ENCODE data around the gene PCSK7.
"Not testable (repeated sequence)": the region's sequence is repeated elsewhere in the genome, so short reads cannot be mapped to it uniquely, and the experiment has no call there.

PCSK7 gene

DNA sequence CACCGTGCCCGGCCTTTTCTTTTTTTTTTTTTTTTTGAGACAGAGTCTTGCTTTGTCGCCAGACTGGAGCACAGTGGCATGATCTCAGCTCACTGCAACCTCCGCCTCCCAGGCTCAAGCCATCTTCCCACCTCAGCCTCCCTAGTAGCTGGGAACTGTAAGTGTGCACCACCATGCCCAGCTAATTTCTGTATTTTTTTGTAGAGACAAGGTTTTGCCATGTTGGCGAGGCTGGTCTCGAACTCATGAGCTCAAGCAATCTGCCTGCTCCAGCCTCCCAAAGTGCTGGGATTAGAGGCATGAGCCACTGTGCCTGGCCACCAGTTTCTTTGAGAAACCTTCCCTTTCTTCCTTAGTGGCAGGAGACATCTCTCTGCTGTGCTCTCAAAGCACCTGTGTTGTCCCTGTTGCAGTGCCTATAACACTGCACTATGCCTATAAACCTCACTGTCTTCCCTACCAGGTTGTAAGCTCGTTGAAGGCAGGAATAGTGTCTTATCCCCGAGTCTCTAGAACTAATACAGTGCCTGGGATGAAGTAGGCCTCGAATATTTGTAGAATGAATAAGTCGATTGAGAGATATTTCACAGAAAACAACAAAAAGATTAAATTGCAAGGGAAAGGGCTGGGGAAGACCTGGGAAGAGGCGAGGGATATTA lies 19.0 kb downstream of the PCSK7 start:
- ATAC-seq (replicated peaks) (no peak), DNase-seq (no peak)
- peaks cover 0 to 2% of the 10 kb centered on the region in 2 donors for H3K4me1 Mint-ChIP-seq
- H3K4me3 Mint-ChIP-seq, result no peak overlapping the region
- H3K27ac Mint-ChIP-seq, result no peak overlapping the region
- no peaks in the 10 kb centered on the region for H3K9me3 Mint-ChIP-seq
- peaks cover 36 to 54% of the 10 kb centered on the region in 2 donors for H3K36me3 Mint-ChIP-seq
- H3K27me3 Mint-ChIP-seq, result no peaks in the 10 kb centered on the region

DNA sequence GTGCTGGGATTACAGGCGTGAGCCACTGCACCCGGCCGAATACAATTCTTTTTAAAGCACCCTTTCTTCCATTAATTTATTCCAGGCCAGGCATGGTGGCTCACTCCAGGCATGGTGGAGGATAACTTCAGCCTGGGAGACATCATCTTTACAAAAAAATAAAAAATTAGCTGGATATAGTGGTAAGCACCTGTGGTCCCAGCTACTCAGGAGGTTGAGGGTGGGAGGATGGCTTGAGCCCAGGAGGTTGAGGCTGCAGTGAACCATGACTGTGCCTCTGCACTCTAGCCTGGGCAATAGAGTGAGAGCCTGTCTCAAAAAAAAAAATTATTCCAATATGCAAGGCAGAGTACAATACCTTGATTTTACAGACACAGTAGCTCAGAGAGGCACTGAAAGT lies 21.3 kb downstream of the PCSK7 start:
- H3K36me3 Mint-ChIP-seq, result peaks cover 24 to 48% of the 10 kb centered on the region in 2 donors
- peaks cover 0 to 2% of the 10 kb centered on the region in 2 donors for H3K4me1 Mint-ChIP-seq
- H3K27me3 Mint-ChIP-seq, result no peaks in the 10 kb centered on the region
- H3K9me3 Mint-ChIP-seq, result no peaks in the 10 kb centered on the region
- ATAC-seq (replicated peaks) (no peak), DNase-seq (no peak)
- H3K27ac Mint-ChIP-seq, result no peak overlapping the region
- no peak overlapping the region for H3K4me3 Mint-ChIP-seq

DNA sequence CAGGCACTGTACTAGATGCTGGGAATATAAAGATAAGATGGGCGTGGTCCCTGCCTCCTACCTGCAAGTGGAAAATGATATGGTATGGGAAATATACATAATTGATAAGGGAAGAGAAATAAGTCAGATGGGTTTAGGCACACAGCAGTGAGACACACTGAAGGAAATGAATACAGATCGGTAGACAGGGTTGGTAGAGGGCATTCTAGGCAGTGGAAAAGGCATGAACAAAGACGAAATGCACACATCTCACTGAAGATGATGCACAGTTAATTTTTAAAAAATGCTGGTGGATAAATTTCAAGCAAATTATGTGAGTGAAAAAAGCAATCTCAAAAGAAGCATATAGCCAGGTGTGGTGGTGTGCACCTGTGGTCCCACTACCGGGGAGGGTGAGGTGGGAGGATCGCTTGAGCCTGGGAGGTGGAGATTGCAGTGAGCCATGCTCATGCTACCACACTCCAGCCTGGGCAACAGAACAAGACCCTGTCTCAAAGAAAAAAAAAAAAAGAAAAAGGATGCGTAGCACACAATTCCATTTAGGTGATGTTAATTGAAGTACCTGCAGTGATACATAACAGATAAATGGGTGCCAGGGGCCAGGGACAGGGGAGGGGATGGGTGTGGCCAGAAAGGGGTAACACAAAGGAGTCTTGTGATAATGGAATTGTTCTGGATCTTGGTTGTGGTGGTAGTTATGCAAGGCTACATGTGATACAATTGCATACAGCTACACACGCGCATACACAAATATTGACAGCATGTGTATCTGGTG lies 22.3 kb downstream of the PCSK7 start:
- DNase-seq; H3K4me1 Mint-ChIP-seq; H3K4me3 Mint-ChIP-seq; H3K27me3 Mint-ChIP-seq; H3K9me3 Mint-ChIP-seq; ATAC-seq (replicated peaks): not testable (repeated sequence)
- H3K27ac Mint-ChIP-seq, result peak overlapping the region; percentile 73
- peaks cover 31 to 53% of the 10 kb centered on the region in 2 donors for H3K36me3 Mint-ChIP-seq

DNA sequence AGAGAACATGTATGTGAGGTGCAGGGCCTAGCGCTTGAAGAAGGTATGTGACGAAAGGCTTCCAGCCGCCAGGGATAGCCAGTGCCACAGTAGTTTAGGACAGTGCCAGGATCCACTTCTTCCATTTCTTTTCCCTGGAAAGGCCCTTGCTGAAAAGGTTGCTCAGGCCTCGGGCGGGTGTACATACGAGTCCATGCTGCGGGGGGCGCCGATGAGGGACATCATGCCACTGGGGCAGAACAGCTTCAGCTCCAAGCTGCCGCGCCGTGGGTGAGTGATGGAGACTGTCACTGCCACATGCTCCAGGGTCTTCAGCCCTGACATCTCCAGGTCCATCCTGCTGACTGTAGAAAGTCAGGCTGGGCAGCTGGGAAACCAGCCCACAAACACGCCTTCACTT lies 23.2 kb downstream of the PCSK7 start:
- not testable (repeated sequence) for H3K4me3 Mint-ChIP-seq, H3K4me1 Mint-ChIP-seq, H3K27ac Mint-ChIP-seq

DNA sequence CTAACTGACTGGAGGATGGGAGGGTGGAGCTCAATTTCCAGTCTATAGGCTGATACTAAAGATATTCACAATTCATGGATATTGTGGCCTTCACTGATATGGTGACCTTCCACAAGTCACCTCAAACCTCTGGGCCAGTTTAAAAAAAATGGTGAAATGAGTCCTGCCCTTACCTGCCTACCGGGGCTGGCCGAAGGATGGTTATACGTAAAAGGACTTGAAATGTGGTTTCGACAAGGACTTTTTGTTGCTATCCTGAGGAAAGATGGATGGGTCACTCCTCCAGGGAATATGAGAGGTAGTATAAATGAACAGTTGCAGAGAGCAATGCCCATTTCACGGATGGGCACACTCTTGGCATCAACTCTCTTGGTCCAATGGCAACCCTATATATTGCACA lies 24.4 kb downstream of the PCSK7 start:
- not testable (repeated sequence) for H3K27me3 Mint-ChIP-seq; ATAC-seq (replicated peaks); H3K4me3 Mint-ChIP-seq; H3K27ac Mint-ChIP-seq; H3K9me3 Mint-ChIP-seq; DNase-seq; H3K4me1 Mint-ChIP-seq
- H3K36me3 Mint-ChIP-seq, result peaks cover 29 to 53% of the 10 kb centered on the region in 2 donors

More for the DNA sequence above, 23.2 kb downstream of the PCSK7 start:
- DNase-seq; H3K27me3 Mint-ChIP-seq; H3K9me3 Mint-ChIP-seq; ATAC-seq (replicated peaks): not testable (repeated sequence)
- H3K36me3 Mint-ChIP-seq, result peaks cover 29 to 51% of the 10 kb centered on the region in 2 donors

DNA sequence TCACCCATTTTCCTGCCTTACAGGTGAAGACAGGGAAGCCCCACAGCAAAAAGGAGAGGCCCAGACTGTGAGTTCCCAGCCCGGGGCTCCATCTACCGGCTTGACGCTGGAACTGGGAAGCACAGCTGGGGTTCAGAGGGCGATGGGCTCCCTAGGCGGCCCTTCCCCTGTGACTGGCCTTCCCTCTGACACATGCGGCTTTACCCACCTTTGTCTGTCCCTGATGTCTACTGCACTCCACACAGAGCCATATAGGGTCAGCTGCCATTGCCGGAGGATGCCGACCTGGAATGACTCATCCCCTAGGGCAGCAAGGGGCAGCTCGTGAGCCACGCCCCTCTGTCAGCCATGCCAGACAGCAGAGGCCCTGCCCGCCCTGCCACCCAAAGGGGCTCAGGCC lies 25.0 kb downstream of the PCSK7 start:
- H3K9me3 Mint-ChIP-seq; ATAC-seq (replicated peaks); H3K27me3 Mint-ChIP-seq; H3K4me3 Mint-ChIP-seq; H3K4me1 Mint-ChIP-seq; H3K27ac Mint-ChIP-seq; DNase-seq: not testable (repeated sequence)
- peaks cover 29 to 49% of the 10 kb centered on the region in 2 donors for H3K36me3 Mint-ChIP-seq

DNA sequence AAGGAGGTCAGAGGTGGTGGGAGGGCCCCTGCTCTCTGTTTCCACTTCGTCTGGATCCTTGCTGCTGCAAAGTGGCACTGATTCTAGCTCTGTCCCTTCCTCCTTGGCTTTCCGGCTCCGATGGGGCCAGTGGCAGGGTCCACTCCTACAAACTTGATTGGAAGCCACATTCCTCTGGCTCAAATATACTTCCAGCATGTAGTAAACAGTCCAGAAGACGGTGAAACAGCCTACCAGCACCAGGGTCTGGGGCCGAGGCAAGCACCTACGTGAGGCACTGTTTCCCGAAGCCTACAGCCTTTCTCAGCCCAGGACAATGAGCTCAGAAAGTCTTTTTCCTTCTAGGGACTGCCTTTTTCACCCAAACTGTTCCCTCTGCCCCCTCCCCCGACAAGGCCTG lies 25.8 kb downstream of the PCSK7 start:
- DNase-seq; H3K4me1 Mint-ChIP-seq; H3K9me3 Mint-ChIP-seq; H3K4me3 Mint-ChIP-seq; H3K27me3 Mint-ChIP-seq; ATAC-seq (replicated peaks): not testable (repeated sequence)
- peak overlapping the region; percentile 47 for H3K27ac Mint-ChIP-seq
- H3K36me3 Mint-ChIP-seq, result peaks cover 22 to 42% of the 10 kb centered on the region in 2 donors

DNA sequence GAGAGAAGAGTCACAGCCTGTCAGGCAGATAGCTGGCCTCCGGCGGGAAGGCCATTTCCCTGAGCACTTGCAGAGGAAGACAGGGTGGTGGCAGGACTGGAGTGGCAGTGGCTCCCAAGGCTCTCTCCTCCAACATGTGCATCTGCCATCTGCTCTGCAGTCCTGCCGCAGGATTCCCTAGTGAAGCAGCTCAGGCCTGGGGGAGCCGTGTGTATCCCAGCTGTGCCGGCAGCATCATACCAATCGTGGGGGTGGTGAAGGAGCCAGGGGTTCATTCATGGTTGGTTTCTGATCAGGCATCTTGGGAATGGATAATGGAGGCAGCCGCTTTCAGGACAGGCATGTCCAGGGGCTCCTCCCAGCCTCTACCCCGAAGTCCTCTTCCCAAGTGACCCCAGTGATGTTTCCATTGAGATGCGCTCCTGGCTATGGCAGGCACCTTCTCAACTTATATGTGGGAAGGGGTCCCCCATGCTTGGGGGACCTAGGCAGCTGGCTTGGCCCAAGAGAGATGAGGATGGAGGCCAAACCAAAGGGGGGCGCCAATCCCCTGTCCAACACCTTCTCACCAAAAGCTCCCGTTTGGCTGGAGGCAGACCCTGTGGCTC lies 26.6 kb downstream of the PCSK7 start:
- DNase-seq (no peak), ATAC-seq (replicated peaks) (no peak)
- no peaks in the 10 kb centered on the region for H3K27me3 Mint-ChIP-seq
- H3K27ac Mint-ChIP-seq, result peak overlapping the region; percentile 4
- H3K4me3 Mint-ChIP-seq, result no peak overlapping the region
- H3K4me1 Mint-ChIP-seq, result peaks cover 7 to 15% of the 10 kb centered on the region in 2 donors
- H3K36me3 Mint-ChIP-seq, result peaks cover 22 to 43% of the 10 kb centered on the region in 2 donors
- no peaks in the 10 kb centered on the region for H3K9me3 Mint-ChIP-seq

DNA sequence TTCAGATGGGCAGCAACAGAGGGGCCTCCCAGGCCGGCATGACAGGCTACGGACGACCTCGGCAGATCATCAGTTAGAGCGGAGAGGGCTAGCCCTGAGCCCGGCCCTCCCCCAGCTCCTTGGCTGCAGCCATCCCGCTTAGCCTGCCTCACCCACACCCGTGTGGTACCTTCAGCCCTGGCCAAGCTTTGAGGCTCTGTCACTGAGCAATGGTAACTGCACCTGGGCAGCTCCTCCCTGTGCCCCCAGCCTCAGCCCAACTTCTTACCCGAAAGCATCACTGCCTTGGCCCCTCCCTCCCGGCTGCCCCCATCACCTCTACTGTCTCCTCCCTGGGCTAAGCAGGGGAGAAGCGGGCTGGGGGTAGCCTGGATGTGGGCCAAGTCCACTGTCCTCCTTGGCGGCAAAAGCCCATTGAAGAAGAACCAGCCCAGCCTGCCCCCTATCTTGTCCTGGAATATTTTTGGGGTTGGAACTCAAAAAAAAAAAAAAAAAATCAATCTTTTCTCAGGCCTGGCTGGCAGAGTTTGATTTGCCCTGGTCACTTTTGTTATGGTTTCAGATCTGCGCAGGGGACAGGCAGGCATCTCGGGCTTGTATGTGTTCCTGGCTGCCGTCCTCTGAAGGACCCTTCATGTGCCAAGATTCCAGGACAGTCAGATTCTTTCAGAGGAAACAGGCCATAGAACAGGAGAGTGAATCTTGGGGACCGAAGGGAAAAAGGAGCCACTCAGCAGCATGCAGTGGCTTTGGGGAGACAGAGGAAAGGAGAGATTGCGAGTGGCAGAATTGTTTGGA lies 27.4 kb downstream of the PCSK7 start:
- Mint-ChIP-seq H3K9me3 (no peaks in the 10 kb centered on the region), H3K4me3 (no peak overlapping the region), H3K27ac (peak overlapping the region; percentile 48), H3K27me3 (no peaks in the 10 kb centered on the region), H3K36me3 (peaks cover 22 to 38% of the 10 kb centered on the region in 2 donors), H3K4me1 (peaks cover 7 to 15% of the 10 kb centered on the region in 2 donors)
- ATAC-seq (replicated peaks), result peak in 1 of 2 donors; percentile 16
- DNase-seq, result no peak

DNA sequence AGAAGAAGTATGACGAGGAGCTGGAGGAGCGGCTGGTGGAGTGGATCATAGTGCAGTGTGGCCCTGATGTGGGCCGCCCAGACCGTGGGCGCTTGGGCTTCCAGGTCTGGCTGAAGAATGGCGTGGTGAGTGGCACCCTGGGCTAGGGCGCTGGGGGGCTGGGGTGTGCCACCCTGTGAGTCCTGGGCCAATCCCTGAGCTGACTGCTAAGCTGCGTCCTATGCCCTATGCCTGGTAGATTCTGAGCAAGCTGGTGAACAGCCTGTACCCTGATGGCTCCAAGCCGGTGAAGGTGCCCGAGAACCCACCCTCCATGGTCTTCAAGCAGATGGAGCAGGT lies 28.8 kb downstream of the PCSK7 start:
- Mint-ChIP-seq H3K36me3 (peaks cover 22 to 43% of the 10 kb centered on the region in 2 donors), H3K9me3 (no peaks in the 10 kb centered on the region), H3K4me1 (peaks cover 11 to 25% of the 10 kb centered on the region in 2 donors), H3K27ac (peak overlapping the region; percentile 15), H3K27me3 (no peaks in the 10 kb centered on the region), H3K4me3 (no peak overlapping the region)
- DNase-seq (no peak), ATAC-seq (replicated peaks) (peak in 1 of 2 donors; percentile 2)

DNA sequence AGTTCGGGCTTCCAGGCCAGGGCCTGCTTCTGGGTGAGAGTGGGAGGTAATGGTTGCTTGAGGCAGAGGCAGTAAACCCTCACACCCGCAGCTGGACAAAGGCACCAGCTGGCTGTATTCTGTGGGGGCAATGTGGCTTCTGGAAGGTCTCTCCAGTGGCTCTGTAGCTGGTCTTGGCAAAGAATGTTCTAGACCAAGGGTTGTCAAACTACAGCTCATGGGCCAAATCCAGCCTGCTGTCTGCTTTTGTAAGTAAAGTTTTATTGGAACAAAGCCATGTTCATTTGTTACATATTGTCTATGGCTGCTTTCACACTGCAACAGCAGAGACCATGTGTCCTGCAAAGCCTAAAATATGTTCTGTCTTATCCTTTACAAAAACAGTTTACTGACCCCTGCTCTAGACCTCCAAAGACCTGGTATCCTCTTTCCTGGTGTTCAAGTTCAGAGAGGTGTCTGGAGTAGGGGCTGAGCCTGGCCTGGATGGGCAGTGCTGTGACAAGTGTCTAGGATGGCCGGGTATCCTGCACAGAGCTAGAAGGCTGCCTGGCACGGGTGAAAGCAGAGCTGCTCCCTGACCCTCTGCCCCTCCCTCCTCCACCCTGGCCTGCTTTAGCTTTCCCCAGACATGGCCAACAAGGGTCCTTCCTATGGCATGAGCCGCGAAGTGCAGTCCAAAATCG lies 29.3 kb downstream of the PCSK7 start:
- peak overlapping the region; percentile 15 for H3K27ac Mint-ChIP-seq
- H3K4me1 Mint-ChIP-seq, result peaks cover 14 to 30% of the 10 kb centered on the region in 2 donors
- H3K36me3 Mint-ChIP-seq, result peaks cover 25 to 46% of the 10 kb centered on the region in 2 donors
- DNase-seq (no peak), ATAC-seq (replicated peaks) (peak in 1 of 2 donors; percentile 4)
- no peak overlapping the region for H3K4me3 Mint-ChIP-seq
- no peaks in the 10 kb centered on the region for H3K27me3 Mint-ChIP-seq
- no peaks in the 10 kb centered on the region for H3K9me3 Mint-ChIP-seq

DNA sequence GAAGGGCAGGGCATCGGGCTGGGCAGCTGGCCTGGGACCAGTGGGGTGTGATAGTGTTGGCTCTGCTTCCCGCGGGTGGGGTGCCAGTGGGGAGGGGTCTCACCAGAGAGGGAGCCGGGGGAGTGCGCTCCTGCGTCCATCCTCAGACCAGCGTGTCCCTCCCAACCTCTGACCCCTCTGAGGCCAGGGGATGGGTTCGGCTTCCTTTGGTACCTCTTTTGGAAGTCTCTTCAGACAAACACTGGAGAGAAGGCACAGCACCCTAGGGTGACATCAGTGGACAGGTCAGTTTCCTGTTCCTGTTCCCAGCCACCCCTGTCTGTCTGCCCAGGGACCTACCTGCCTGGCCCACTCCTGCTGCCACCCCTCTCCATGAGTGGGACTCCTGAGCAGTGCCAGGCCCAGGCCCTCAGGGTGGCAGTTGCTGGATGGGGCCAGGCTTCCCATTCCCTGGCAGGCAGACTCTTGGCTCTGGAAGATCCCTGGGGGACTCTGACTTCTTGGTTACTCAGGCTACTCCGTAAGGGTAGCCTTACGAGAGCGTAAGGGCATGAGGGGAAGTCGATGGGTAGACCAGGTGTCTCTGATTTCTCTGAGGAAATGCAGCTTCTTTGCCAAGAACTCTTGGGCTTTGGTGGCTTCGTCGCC lies 30.1 kb downstream of the PCSK7 start:
- DNase-seq (no peak), ATAC-seq (replicated peaks) (no peak)
- peak overlapping the region; percentile 42 for H3K27ac Mint-ChIP-seq
- no peaks in the 10 kb centered on the region for H3K9me3 Mint-ChIP-seq
- peaks cover 32 to 49% of the 10 kb centered on the region in 2 donors for H3K36me3 Mint-ChIP-seq
- peaks cover 15 to 33% of the 10 kb centered on the region in 2 donors for H3K4me1 Mint-ChIP-seq
- H3K4me3 Mint-ChIP-seq, result no peak overlapping the region
- no peaks in the 10 kb centered on the region for H3K27me3 Mint-ChIP-seq
